Measurements from ENCODE around the gene MAEA.

Gene MAEA

GRCh38 chr4:1243451-1244080, 46.1 kb upstream of the MAEA start:
- DNase-seq (ENCODE audit: low read depth) = no peak
- no peak for TF ChIP-seq CTCF (conservative IDR thresholded peaks at IDR 0.05; ENCODE audit: low read depth, low read length)
- H3K4me3 ChIP-seq (ENCODE audit: low read length) = no peak overlapping the region

GRCh38 chr4:1244081-1244977, 45.4 kb upstream of the MAEA start:
- DNase-seq (ENCODE audit: low read depth) = no peak
- H3K4me3 ChIP-seq (ENCODE audit: low read length) = no peak overlapping the region
- no peak for TF ChIP-seq CTCF (conservative IDR thresholded peaks at IDR 0.05; ENCODE audit: low read depth, low read length)

- H3K4me3 ChIP-seq (ENCODE audit: low read length) = no peak overlapping the region
- no peak for TF ChIP-seq CTCF (conservative IDR thresholded peaks at IDR 0.05; ENCODE audit: low read depth, low read length)
- DNase-seq (ENCODE audit: low read depth) = no peak
Observed at GRCh38 chr4:1244978-1245471, 44.7 kb upstream of the MAEA start.

GRCh38 chr4:1245481-1246051, 44.1 kb upstream of the MAEA start:
- no peak for TF ChIP-seq CTCF (conservative IDR thresholded peaks at IDR 0.05; ENCODE audit: low read depth, low read length)
- no peak overlapping the region for H3K4me3 ChIP-seq (ENCODE audit: low read length)
- no peak for DNase-seq (ENCODE audit: low read depth)

GRCh38 chr4:1246111-1246881, 43.4 kb upstream of the MAEA start:
- no peak for TF ChIP-seq CTCF (conservative IDR thresholded peaks at IDR 0.05; ENCODE audit: low read depth, low read length)
- peak overlapping the region; percentile 78 for H3K4me3 ChIP-seq (ENCODE audit: low read length)
- no peak for DNase-seq (ENCODE audit: low read depth)

- TF ChIP-seq CTCF (conservative IDR thresholded peaks at IDR 0.05; ENCODE audit: low read depth, low read length) = no peak
- peak overlapping the region; percentile 78 for H3K4me3 ChIP-seq (ENCODE audit: low read length)
- no peak for DNase-seq (ENCODE audit: low read depth)
Observed at GRCh38 chr4:1246901-1247863, 42.5 kb upstream of the MAEA start.
